Activated CD4-positive, alpha-beta T cell treated with anti-CD3 and anti-CD28 coated beads for 24 hours (primary cell): ENCODE results near the gene PADI2.

Source experiments
- DNase-seq, 2 donors: peaks; one replicate each; pipeline ENCODE4 v3.0.0-alpha.2; 2020; ENCODE audit warnings: low read depth in 2 of 2

The PADI2 gene

GRCh38 chr1:17020502-17020901 lies 98.7 kb downstream of the PADI2 start:
- no peak for DNase-seq

- DNase-seq: no peak
Observed at GRCh38 chr1:17018849-17019248, 100.4 kb downstream of the PADI2 start.

- no peak for DNase-seq
Observed at GRCh38 chr1:17017435-17017834, 101.8 kb downstream of the PADI2 start.
